ENCODE measurements around the gene ADGRG6. TPM values are rescaled to one million over a fixed set of nuclear protein-coding genes. Genes with fewer than 3 reads are reported as not detected.

The ADGRG6 gene
- total RNA-seq, 1 experiment from 2014 or later: 30.3 TPM

- POLR2A ChIA-PET (ENCODE audit: unreplicated experiment): no interaction called here
- TF ChIP-seq EZH2 (IDR thresholded peaks at IDR 0.05; ENCODE audit: low read depth): no peak
- TF ChIP-seq, protein P1, sequence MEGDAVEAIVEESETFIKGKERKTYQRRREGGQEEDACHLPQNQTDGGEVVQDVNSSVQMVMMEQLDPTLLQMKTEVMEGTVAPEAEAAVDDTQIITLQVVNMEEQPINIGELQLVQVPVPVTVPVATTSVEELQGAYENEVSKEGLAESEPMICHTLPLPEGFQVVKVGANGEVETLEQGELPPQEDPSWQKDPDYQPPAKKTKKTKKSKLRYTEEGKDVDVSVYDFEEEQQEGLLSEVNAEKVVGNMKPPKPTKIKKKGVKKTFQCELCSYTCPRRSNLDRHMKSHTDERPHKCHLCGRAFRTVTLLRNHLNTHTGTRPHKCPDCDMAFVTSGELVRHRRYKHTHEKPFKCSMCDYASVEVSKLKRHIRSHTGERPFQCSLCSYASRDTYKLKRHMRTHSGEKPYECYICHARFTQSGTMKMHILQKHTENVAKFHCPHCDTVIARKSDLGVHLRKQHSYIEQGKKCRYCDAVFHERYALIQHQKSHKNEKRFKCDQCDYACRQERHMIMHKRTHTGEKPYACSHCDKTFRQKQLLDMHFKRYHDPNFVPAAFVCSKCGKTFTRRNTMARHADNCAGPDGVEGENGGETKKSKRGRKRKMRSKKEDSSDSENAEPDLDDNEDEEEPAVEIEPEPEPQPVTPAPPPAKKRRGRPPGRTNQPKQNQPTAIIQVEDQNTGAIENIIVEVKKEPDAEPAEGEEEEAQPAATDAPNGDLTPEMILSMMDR (conservative IDR thresholded peaks at IDR 0.05): no peak
- intact Hi-C loops (cut with micrococcal nuclease; ENCODE audit: unreplicated experiment): no loop called here
- no peaks in the 10 kb centered on the region for H3K27me3 ChIP-seq (ENCODE audit: insufficient read depth, low read depth)
- peaks cover 12% of the 10 kb centered on the region; the same call in 1 of the 2 replicates for H3K4me1 ChIP-seq (replicated peaks; ENCODE audit: insufficient read depth)
- no peaks in the 10 kb centered on the region; the same call in 1 of the 2 replicates for H3K79me2 ChIP-seq (ENCODE audit: low read depth)
- H4K20me1 ChIP-seq (ENCODE audit: insufficient read depth): no peaks in the 10 kb centered on the region
- H3F3A ChIP-seq (ENCODE audit: insufficient read depth, low read depth): no peaks in the 10 kb centered on the region
- 0 out of 2 replicates have a peak, but pooled peaks cover 3% of the 10 kb centered on the region for H3K36me3 ChIP-seq (ENCODE audit: low read depth)
- no peak overlapping the region for H3K4me3 ChIP-seq
- no peak overlapping the region for H3K4me2 ChIP-seq
- BruUV-seq (replicated peaks): no TSS peak
- H3K27ac ChIP-seq: no peak overlapping the region
- H3K9me3 ChIP-seq (ENCODE audit: insufficient read depth, low read depth): no peaks in the 10 kb centered on the region; the same call in 1 of the 2 replicates
- CTCF ChIA-PET: no interaction called here
- no peak overlapping the region for H2AFZ ChIP-seq
- H3K9me2 ChIP-seq (ENCODE audit: insufficient read depth): no peaks in the 10 kb centered on the region
- no peak for DNase-seq
Measured at GRCh38 chr6:142332393-142333098, 30.7 kb downstream of the ADGRG6 start.

GRCh38 chr6:142333431-142333830 is 31.6 kb downstream of the ADGRG6 start:
- Histone ChIP-seq H2AFZ (no peak overlapping the region), H3K27me3 (ENCODE audit: insufficient read depth, low read depth) (no peaks in the 10 kb centered on the region), H3K27ac (no peak overlapping the region), H3K9me2 (ENCODE audit: insufficient read depth) (no peaks in the 10 kb centered on the region), H3K79me2 (ENCODE audit: low read depth) (no peaks in the 10 kb centered on the region; the same call in 1 of the 2 replicates), H3K4me2 (no peak overlapping the region), H3F3A (ENCODE audit: insufficient read depth, low read depth) (no peaks in the 10 kb centered on the region), H3K9me3 (ENCODE audit: insufficient read depth, low read depth) (no peaks in the 10 kb centered on the region), H4K20me1 (ENCODE audit: insufficient read depth) (no peaks in the 10 kb centered on the region), H3K4me3 (no peak overlapping the region), H3K36me3 (ENCODE audit: low read depth) (no peaks in the 10 kb centered on the region), H3K4me1 (replicated peaks; ENCODE audit: insufficient read depth) (peaks cover 12% of the 10 kb centered on the region; the same call in 1 of the 2 replicates)
- ChIA-PET POLR2A (ENCODE audit: unreplicated experiment) (no interaction called here), CTCF (no interaction called here)
- intact Hi-C loops (cut with micrococcal nuclease; ENCODE audit: unreplicated experiment): no loop called here
- DNase-seq: no peak
- BruUV-seq (replicated peaks): no TSS peak
- TF ChIP-seq EZH2 (IDR thresholded peaks at IDR 0.05; ENCODE audit: low read depth): no peak
- TF ChIP-seq, protein P1 (conservative IDR thresholded peaks at IDR 0.05): no peak

- H3F3A ChIP-seq (ENCODE audit: insufficient read depth, low read depth): no peaks in the 10 kb centered on the region
- no peaks in the 10 kb centered on the region for H3K9me2 ChIP-seq (ENCODE audit: insufficient read depth)
- ChIA-PET POLR2A (ENCODE audit: unreplicated experiment) (no interaction called here), CTCF (no interaction called here)
- H3K79me2 ChIP-seq (ENCODE audit: low read depth): no peaks in the 10 kb centered on the region; the same call in 1 of the 2 replicates
- no peaks in the 10 kb centered on the region for H3K36me3 ChIP-seq (ENCODE audit: low read depth)
- no peak overlapping the region for H3K4me2 ChIP-seq
- no TSS peak for BruUV-seq (replicated peaks)
- H2AFZ ChIP-seq: no peak overlapping the region
- H3K4me1 ChIP-seq (replicated peaks; ENCODE audit: insufficient read depth): peaks cover 4% of the 10 kb centered on the region; the same call in 1 of the 2 replicates
- H3K27me3 ChIP-seq (ENCODE audit: insufficient read depth, low read depth): no peaks in the 10 kb centered on the region
- no peak overlapping the region for H3K27ac ChIP-seq
- H3K9me3 ChIP-seq (ENCODE audit: insufficient read depth, low read depth): no peaks in the 10 kb centered on the region
- no peaks in the 10 kb centered on the region for H4K20me1 ChIP-seq (ENCODE audit: insufficient read depth)
- no peak overlapping the region for H3K4me3 ChIP-seq
- intact Hi-C loops (cut with micrococcal nuclease; ENCODE audit: unreplicated experiment): no loop called here
- TF ChIP-seq EZH2 (IDR thresholded peaks at IDR 0.05; ENCODE audit: low read depth): no peak
- DNase-seq: no peak
Measured at GRCh38 chr6:142334294-142334693, 32.5 kb downstream of the ADGRG6 start.
